ENCODE results near the gene HACD3. TPM values are rescaled to one million over a fixed set of nuclear protein-coding genes. Genes with fewer than 3 reads are reported as not detected.

The HACD3 gene
- total and polyA plus RNA-seq, 2 of the 13 experiments (the other 11 are each of a cell fraction or from before 2014, with no cell fraction given): 73.6 to 161 TPM

DNA sequence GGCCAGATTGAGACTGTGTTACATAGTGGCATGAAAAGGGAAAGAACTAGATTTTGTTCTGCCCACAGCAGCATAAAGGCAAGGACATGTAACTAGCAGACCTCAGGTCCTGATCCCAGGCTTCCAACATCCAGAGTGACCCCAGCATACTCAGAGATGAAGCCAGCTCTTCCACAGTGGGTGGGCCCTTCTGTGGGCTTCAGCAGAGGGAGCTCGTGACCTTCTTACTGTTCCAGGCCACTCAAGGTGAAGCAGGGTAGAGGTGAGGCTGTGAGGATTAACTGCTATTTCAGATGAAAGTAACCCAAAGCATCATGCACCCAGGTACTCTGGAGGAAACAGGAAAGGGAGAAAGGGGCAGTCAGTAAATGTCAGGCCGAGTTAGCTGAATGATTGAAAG lies 90.6 kb downstream of the HACD3 start:
- H3K9me3 ChIP-seq (ENCODE audit: low read length): no peaks in the 10 kb centered on the region
- FAIRE-seq (no peak), ATAC-seq (no peak), DNase-seq (ENCODE audit: low spot score) (no peak)
- H3K9ac ChIP-seq (ENCODE audit: insufficient read depth, low read depth, low read length): no peak overlapping the region
- BruUV-seq (replicated peaks): no TSS peak
- H4K20me1 ChIP-seq (ENCODE audit: insufficient read depth, low read length): no peaks in the 10 kb centered on the region
- in situ Hi-C loops (cut with HindIII; ENCODE audit: extremely low pct_ligation_motif_present, low pct_unique_long_range_greater_than_20kb) (no loop called here), intact Hi-C loops (cut with micrococcal nuclease; ENCODE audit: unreplicated experiment) (no loop called here)
- H3K27ac ChIP-seq (ENCODE audit: extremely low read length, insufficient read depth, low read length): no peak overlapping the region
- 85% methylated on average over 2 of the region's 2 CpGs for WGBS (ENCODE audit: low lambda C conversion rate)
- H3K79me2 ChIP-seq (ENCODE audit: insufficient read depth, low read length): no peaks in the 10 kb centered on the region
- CTCF ChIA-PET (ENCODE audit: low intra/inter-chr PET ratio, low total read pairs): no interaction called here
- TF ChIP-seq, protein P1, sequence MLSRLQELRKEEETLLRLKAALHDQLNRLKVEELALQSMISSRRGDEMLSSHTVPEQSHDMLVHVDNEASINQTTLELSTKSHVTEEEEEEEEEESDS (CRISPR knock-in tag; IDR thresholded peaks at IDR 0.05; ENCODE audit: borderline replicate concordance): no peak
- TF ChIP-seq TEAD2 (CRISPR knock-in tag; IDR thresholded peaks at IDR 0.05): no peak
- TF ChIP-seq U2AF1 (optimal IDR thresholded peaks at IDR 0.05; ENCODE audit: low read depth, low read length): no peak
- TF ChIP-seq ATF7 (IDR thresholded peaks at IDR 0.05): no peak
- no peak for TF ChIP-seq ATF7 (CRISPR knock-in tag; IDR thresholded peaks at IDR 0.05)
- no peak for TF ChIP-seq XRCC5 (optimal IDR thresholded peaks at IDR 0.05; ENCODE audit: low read length)
- TF ChIP-seq ZNF10 (CRISPR knock-in tag; IDR thresholded peaks at IDR 0.05; ENCODE audit: borderline replicate concordance, low read depth): no peak
- no peak for TF ChIP-seq ZNF792 (CRISPR knock-in tag; IDR thresholded peaks at IDR 0.05)
- TF ChIP-seq, protein P2, sequence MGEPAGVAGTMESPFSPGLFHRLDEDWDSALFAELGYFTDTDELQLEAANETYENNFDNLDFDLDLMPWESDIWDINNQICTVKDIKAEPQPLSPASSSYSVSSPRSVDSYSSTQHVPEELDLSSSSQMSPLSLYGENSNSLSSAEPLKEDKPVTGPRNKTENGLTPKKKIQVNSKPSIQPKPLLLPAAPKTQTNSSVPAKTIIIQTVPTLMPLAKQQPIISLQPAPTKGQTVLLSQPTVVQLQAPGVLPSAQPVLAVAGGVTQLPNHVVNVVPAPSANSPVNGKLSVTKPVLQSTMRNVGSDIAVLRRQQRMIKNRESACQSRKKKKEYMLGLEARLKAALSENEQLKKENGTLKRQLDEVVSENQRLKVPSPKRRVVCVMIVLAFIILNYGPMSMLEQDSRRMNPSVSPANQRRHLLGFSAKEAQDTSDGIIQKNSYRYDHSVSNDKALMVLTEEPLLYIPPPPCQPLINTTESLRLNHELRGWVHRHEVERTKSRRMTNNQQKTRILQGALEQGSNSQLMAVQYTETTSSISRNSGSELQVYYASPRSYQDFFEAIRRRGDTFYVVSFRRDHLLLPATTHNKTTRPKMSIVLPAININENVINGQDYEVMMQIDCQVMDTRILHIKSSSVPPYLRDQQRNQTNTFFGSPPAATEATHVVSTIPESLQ (CRISPR knock-in tag; conservative IDR thresholded peaks at IDR 0.05): no peak
- TF ChIP-seq, protein P3, sequence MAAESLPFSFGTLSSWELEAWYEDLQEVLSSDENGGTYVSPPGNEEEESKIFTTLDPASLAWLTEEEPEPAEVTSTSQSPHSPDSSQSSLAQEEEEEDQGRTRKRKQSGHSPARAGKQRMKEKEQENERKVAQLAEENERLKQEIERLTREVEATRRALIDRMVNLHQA (CRISPR knock-in tag; IDR thresholded peaks at IDR 0.05): no peak
- no peak for TF ChIP-seq JUN (CRISPR knock-in tag; IDR thresholded peaks at IDR 0.05)
- TF ChIP-seq, protein P4, sequence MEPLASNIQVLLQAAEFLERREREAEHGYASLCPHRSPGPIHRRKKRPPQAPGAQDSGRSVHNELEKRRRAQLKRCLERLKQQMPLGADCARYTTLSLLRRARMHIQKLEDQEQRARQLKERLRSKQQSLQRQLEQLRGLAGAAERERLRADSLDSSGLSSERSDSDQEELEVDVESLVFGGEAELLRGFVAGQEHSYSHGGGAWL (CRISPR knock-in tag; IDR thresholded peaks at IDR 0.05): no peak
- TF ChIP-seq, protein P5, sequence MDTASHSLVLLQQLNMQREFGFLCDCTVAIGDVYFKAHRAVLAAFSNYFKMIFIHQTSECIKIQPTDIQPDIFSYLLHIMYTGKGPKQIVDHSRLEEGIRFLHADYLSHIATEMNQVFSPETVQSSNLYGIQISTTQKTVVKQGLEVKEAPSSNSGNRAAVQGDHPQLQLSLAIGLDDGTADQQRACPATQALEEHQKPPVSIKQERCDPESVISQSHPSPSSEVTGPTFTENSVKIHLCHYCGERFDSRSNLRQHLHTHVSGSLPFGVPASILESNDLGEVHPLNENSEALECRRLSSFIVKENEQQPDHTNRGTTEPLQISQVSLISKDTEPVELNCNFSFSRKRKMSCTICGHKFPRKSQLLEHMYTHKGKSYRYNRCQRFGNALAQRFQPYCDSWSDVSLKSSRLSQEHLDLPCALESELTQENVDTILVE (CRISPR knock-in tag; IDR thresholded peaks at IDR 0.05): no peak
- TF ChIP-seq ZNF572 (CRISPR knock-in tag; IDR thresholded peaks at IDR 0.05): no peak
- POLR2A ChIA-PET: no interaction called here
- H3K36me3 ChIP-seq (replicated peaks in 1 of 2; ENCODE audit: control insufficient read depth in 1 of 2, insufficient read depth in 2 of 2, low read length in 2 of 2): peaks cover 4 to 13% of the 10 kb centered on the region in 2 experiments; a peak in 4 of 5 replicates
- H3K27me3 ChIP-seq (ENCODE audit: control insufficient read depth in 1 of 2, insufficient read depth in 2 of 2, low read length in 2 of 2): no peaks in the 10 kb centered on the region; a peak in 1 of 5 replicates
- H3K4me1 ChIP-seq (ENCODE audit: insufficient read depth, low read length): no peaks in the 10 kb centered on the region
- no peak overlapping the region for H3K4me3 ChIP-seq (replicated peaks in 1 of 3; ENCODE audit: insufficient read depth in 1 of 3, low read depth in 2 of 3, low read length in 3 of 3)
- no peak overlapping the region for H2AFZ ChIP-seq (ENCODE audit: low read length)
- no peak overlapping the region for H3K4me2 ChIP-seq (ENCODE audit: low read depth, low read length)

Measured in HepG2 (cell line).